MCF 10A (cell line): ENCODE data around the gene FLRT3. TPM values are rescaled to one million over a fixed set of nuclear protein-coding genes. Genes with fewer than 3 reads are reported as not detected.

Source experiments
- BruUV-seq: library from RNA; stranded (reverse); fragments of 400-500 nt; replicated peaks from 2 replicates; lab custom pipeline; 2021; lab: Mats Ljungman, UMichigan
- CTCF ChIA-PET: fragments of 300-600 bp; sonication (Branson Sonifier 250); formaldehyde crosslinking; extraction: SDS; loops from one replicate; lab custom pipeline; 2021; ENCODE audit warnings: antibody characterized with exemption, inconsistent platforms; lab: Yijun Ruan, JAX
- POLR2A ChIA-PET: fragments of 300-600, 350-650 bp; sonication (Branson Sonifier 250); formaldehyde crosslinking; extraction: SDS; loops from one replicate; lab custom pipeline; 2020; ENCODE audit warnings: antibody characterized with exemption, inconsistent platforms; lab: Yijun Ruan, JAX
- DNase-seq: peaks from one replicate; pipeline ENCODE4 v3.0.0-alpha.2; 2018; ENCODE audit not compliant: unreplicated experiment
- H3K27ac Mint-ChIP-seq: one replicate; pipeline ENCODE4 v1.8.0; 2022; ENCODE audit warnings: mild to moderate bottlenecking, low read depth, mixed read lengths; ENCODE audit not compliant: unreplicated experiment
- H3K27me3 Mint-ChIP-seq: one replicate; pipeline ENCODE4 v1.8.0; 2022; ENCODE audit warnings: mixed read lengths; ENCODE audit not compliant: insufficient read depth, unreplicated experiment
- H3K36me3 Mint-ChIP-seq: one replicate; pipeline ENCODE4 v1.8.0; 2022; ENCODE audit warnings: mild to moderate bottlenecking, moderate library complexity, mixed read lengths; ENCODE audit not compliant: insufficient read depth, unreplicated experiment
- H3K4me1 Mint-ChIP-seq: one replicate; pipeline ENCODE4 v1.8.0; 2022; ENCODE audit warnings: mixed read lengths; ENCODE audit not compliant: insufficient read depth, unreplicated experiment
- H3K4me3 Mint-ChIP-seq: one replicate; pipeline ENCODE4 v1.8.0; 2022; ENCODE audit warnings: mild to moderate bottlenecking, moderate library complexity, mixed read lengths; ENCODE audit not compliant: unreplicated experiment
- H3K9me3 Mint-ChIP-seq: one replicate; pipeline ENCODE4 v1.8.0; 2022; ENCODE audit warnings: mixed read lengths; ENCODE audit not compliant: unreplicated experiment
- CTCF ChIP-seq: fragments of 200-600 bp; IDR thresholded peaks from one replicate; pipeline ENCODE4 v1.8.0; 2022; ENCODE audit warnings: antibody characterized with exemption, mild to moderate bottlenecking; ENCODE audit not compliant: unreplicated experiment
- intact Hi-C: fragments of 100-400 bp; cut with micrococcal nuclease; formaldehyde crosslinking; loops from 2 replicates; pipeline ENCODE4 v1.14.1; 2022
- total RNA-seq: library from RNA; stranded (reverse); gene quantifications from 2 replicates; pipeline ENCODE4 v1.2.3, GENCODE V29; 2022

Gene FLRT3
- total RNA-seq, 1 experiment from 2014 or later = 13.3 TPM

DNA sequence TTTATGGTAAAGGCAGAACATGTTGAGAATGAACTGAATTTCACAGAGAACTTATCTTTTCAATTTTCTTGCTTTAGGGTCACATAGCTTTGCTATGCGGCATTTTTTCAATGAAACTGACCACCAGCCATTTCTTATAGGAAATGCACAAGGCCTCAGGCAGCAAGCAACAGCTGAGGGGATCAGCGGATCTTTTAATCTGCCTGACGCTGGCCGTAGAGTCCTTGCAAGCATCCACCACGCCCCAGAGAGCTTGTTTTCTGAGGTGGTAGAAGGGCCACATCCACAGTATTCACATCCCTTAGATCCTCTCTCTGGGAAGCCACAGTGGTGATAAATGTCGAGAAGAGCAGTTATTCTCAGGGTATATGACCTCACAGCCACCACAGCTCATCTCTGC is 34.3 kb downstream of the FLRT3 start:
- BruUV-seq = no TSS peak
- TF ChIP-seq CTCF = no peak
- Mint-ChIP-seq H3K27ac (no peak overlapping the region), H3K27me3 (no peaks in the 10 kb centered on the region), H3K36me3 (no peaks in the 10 kb centered on the region), H3K4me3 (no peak overlapping the region), H3K4me1 (no peaks in the 10 kb centered on the region), H3K9me3 (peaks cover 7% of the 10 kb centered on the region)
- intact Hi-C loops = no loop called here
- no peak for DNase-seq
- POLR2A ChIA-PET = interaction anchor here (0.8 to 1.1 kb wide), 2 partner anchors 10 to 104 kb away, joined by 3 read pairs; no protein-coding TSS in a partner anchor
- CTCF ChIA-PET = interaction anchor here (0.7 to 1.6 kb wide), 4 partner anchors 12 to 114 kb away, joined by 3 to 5 read pairs (median 4); no protein-coding TSS in a partner anchor

- ChIA-PET POLR2A (interaction anchor here (0.7 to 2.0 kb wide), 4 partner anchors 11 to 87 kb away, joined by 3 to 6 read pairs (median 4); no protein-coding TSS in a partner anchor), CTCF (interaction anchor here (0.5 to 1.3 kb wide), 4 partner anchors 9 to 110 kb away, joined by 3 to 8 read pairs (median 4); no protein-coding TSS in a partner anchor)
- no peak overlapping the region for H3K4me3 Mint-ChIP-seq
- no peaks in the 10 kb centered on the region for H3K36me3 Mint-ChIP-seq
- H3K27me3 Mint-ChIP-seq = no peaks in the 10 kb centered on the region
- intact Hi-C loops = no loop called here
- no TSS peak for BruUV-seq
- no peaks in the 10 kb centered on the region for H3K9me3 Mint-ChIP-seq
- no peak for DNase-seq
- TF ChIP-seq CTCF = no peak
- H3K4me1 Mint-ChIP-seq = no peaks in the 10 kb centered on the region
- no peak overlapping the region for H3K27ac Mint-ChIP-seq
Measured at GRCh38 chr20:14299831-14300230, 37.6 kb downstream of the FLRT3 start.

DNA sequence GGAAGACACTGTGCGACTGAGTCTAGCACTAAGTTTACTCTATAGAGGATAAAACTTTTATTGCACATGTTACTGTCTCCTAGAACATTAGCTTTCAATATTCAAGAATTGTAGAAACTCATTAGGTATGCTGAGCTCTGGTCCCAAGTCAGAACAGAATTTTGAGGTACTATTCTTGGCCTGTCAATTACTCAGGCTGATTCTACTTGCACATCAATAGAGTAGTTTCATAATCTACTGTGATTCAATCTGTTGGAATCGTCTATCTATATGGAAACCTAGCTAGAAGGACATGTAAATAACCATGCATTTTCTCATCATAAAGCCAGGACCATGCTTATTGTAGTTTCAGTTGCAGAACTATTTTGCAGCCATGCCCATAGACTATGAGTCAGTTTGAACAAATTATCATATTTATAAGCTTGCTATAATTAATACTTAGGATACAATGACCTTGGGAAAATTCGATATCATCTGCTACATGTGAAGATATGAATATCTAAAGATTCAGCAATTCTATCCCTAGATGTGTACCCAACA is 41.6 kb downstream of the FLRT3 start:
- Mint-ChIP-seq H3K36me3 (no peaks in the 10 kb centered on the region), H3K27ac (no peak overlapping the region), H3K27me3 (no peaks in the 10 kb centered on the region), H3K4me1 (peaks cover 7% of the 10 kb centered on the region), H3K4me3 (no peak overlapping the region), H3K9me3 (no peaks in the 10 kb centered on the region)
- no peak for TF ChIP-seq CTCF
- DNase-seq = no peak
- ChIA-PET POLR2A (interaction anchor here (0.8 to 2.2 kb wide), 4 partner anchors 9 to 61 kb away, joined by 3 to 8 read pairs (median 4); no protein-coding TSS in a partner anchor), CTCF (no interaction called here)
- no TSS peak for BruUV-seq
- intact Hi-C loops = no loop called here

- no peak for TF ChIP-seq CTCF
- intact Hi-C loops = no loop called here
- ChIA-PET CTCF (interaction anchor here (1.1 kb wide), 1 partner anchor 10 kb away, joined by 3 read pairs; no protein-coding TSS in a partner anchor), POLR2A (interaction anchor here (0.6 to 2.2 kb wide), 5 partner anchors 9 to 750 kb away, joined by 3 to 8 read pairs (median 5); no protein-coding TSS in a partner anchor)
- no peaks in the 10 kb centered on the region for H3K27me3 Mint-ChIP-seq
- H3K36me3 Mint-ChIP-seq = no peaks in the 10 kb centered on the region
- no peak overlapping the region for H3K27ac Mint-ChIP-seq
- H3K4me1 Mint-ChIP-seq = peaks cover 7% of the 10 kb centered on the region
- H3K4me3 Mint-ChIP-seq = no peak overlapping the region
- DNase-seq = no peak
- BruUV-seq = no TSS peak
- no peaks in the 10 kb centered on the region for H3K9me3 Mint-ChIP-seq
Measured at GRCh38 chr20:14295238-14295637, 42.2 kb downstream of the FLRT3 start.
